A673 (cell line): ENCODE results near the gene STAB1. TPM values are rescaled to one million over a fixed set of nuclear protein-coding genes. Genes with fewer than 3 reads are reported as not detected.

Experiments
- BruUV-seq: library from RNA; stranded (reverse); fragments of 400-500 nt; replicated peaks from 2 replicates; lab custom pipeline; 2021; lab: Mats Ljungman, UMichigan
- CTCF ChIA-PET: fragments of 300-600 bp; sonication (Branson Sonifier 250); formaldehyde crosslinking; loops from one replicate; lab custom pipeline; 2022; ENCODE audit warnings: antibody characterized with exemption; lab: Charles Lee
- POLR2A ChIA-PET: fragments of 300-600 bp; sonication (Branson Sonifier 250); formaldehyde crosslinking; loops from one replicate; lab custom pipeline; 2022; ENCODE audit warnings: antibody characterized with exemption; ENCODE audit not compliant: low non-redundant PET; lab: Charles Lee
- DNase-seq: peaks from one replicate; pipeline ENCODE4 v3.0.0-alpha.2; 2015; ENCODE audit warnings: low spot score
- H3K27ac ChIP-seq: fragments of 200-600 bp; sonication (generic); 2 replicates; pipeline ENCODE4 v1.5.1; 2016; ENCODE audit warnings: mixed run types, low read depth, mild to moderate bottlenecking, mixed read lengths, antibody characterized with exemption, low read length; ENCODE audit not compliant: poor library complexity, severe bottlenecking
- H3K27me3 ChIP-seq: fragments of 200-600 bp; sonication (generic); replicated peaks from 2 replicates; pipeline ENCODE4 v1.6.1; 2017; ENCODE audit warnings: mixed run types, low read depth, mild to moderate bottlenecking, mixed read lengths, antibody characterized with exemption, low read length; ENCODE audit not compliant: insufficient read depth, poor library complexity
- H3K36me3 ChIP-seq: fragments of 200-600 bp; sonication (generic); 2 replicates; pipeline ENCODE4 v1.6.1; 2016; ENCODE audit warnings: mixed run types, mild to moderate bottlenecking, mixed read lengths, antibody characterized with exemption, low read length; ENCODE audit not compliant: insufficient read depth, poor library complexity, severe bottlenecking
- H3K4me1 ChIP-seq: fragments of 200-600 bp; sonication (generic); 2 replicates; pipeline ENCODE4 v1.6.1; 2017; ENCODE audit warnings: mixed run types, mild to moderate bottlenecking, mixed read lengths, antibody characterized with exemption, low read length; ENCODE audit not compliant: insufficient read depth, poor library complexity, severe bottlenecking
- H3K4me3 ChIP-seq: fragments of 200-600 bp; sonication (generic); 2 replicates; pipeline ENCODE4 v1.5.1; 2016; ENCODE audit warnings: low read depth, mixed run types, mild to moderate bottlenecking, mixed read lengths, low read length; ENCODE audit not compliant: poor library complexity, severe bottlenecking
- H3K9me3 ChIP-seq: fragments of 200-600 bp; sonication (generic); 2 replicates; pipeline ENCODE4 v1.6.1; 2016; ENCODE audit warnings: mixed run types, low read depth, mild to moderate bottlenecking, mixed read lengths, antibody characterized with exemption, low read length; ENCODE audit not compliant: poor library complexity, severe bottlenecking
- EZH2 ChIP-seq: fragments of 200-600 bp; sonication (generic); IDR thresholded peaks from 2 replicates; pipeline ENCODE4 v1.6.1; 2017; ENCODE audit warnings: borderline replicate concordance, low read depth, mild to moderate bottlenecking, mixed read lengths, antibody characterized with exemption, low read length; ENCODE audit not compliant: poor library complexity, severe bottlenecking
- intact Hi-C: fragments of 100-400 bp; cut with micrococcal nuclease; formaldehyde crosslinking; loops from one replicate; pipeline ENCODE4 v1.10.0; 2022; ENCODE audit not compliant: unreplicated experiment
- total RNA-seq: library from RNA; stranded (reverse); gene quantifications from 2 replicates; pipeline ENCODE4 v1.2.3, GENCODE V29; 2021
- TF ChIP-seq, protein P1 (sequence below): fragments of 300-800, 200-600 bp; sonication (generic); conservative IDR thresholded peaks from 2 replicates; pipeline ENCODE4 v1.5.1; 2017; ENCODE audit warnings: low read depth, mild to moderate bottlenecking, antibody characterized with exemption, low read length, moderate library complexity, mixed read lengths

The STAB1 gene
- total RNA-seq, 1 experiment from 2014 or later = 0.41 TPM

DNA sequence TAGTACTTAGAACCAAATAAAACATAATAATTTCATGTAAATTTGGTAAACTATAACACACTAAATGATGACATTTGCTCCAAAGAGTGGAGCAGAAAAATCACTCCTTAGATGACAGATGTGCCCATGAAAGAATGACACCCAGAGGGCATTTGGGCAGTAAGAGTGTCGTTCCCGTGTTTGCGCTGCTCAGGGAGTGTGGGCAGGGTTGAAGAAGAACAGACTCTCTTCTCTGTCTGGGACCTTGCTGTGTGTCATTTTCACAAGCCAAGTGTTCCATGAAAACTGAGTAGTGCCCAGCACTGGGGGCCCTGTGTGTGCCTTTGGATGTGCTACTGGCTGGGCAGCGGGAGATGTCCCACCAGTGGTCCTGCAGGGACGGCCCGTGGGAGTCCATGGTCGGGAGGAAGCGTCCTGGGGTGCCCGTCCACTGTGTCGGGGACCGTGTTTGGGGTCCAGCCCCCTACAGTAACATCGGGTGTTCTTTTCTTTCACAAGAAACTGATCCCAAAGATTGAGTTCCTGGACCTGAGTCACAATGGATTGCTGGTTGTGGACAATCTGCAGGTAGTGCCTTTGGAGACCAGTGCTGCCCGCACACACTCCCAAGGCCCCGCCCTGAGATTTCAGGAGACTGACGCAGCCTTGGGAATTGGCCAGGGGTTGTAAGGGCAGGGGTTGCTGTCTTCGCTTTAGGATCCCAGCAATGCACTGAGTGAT lies 17.9 kb upstream of the STAB1 start:
- no peak for DNase-seq
- ChIA-PET POLR2A (no interaction called here), CTCF (no interaction called here)
- Histone ChIP-seq H3K27me3 (no peaks in the 10 kb centered on the region), H3K27ac (no peak overlapping the region), H3K36me3 (peaks cover 5% of the 10 kb centered on the region), H3K9me3 (no peaks in the 10 kb centered on the region), H3K4me1 (no peaks in the 10 kb centered on the region), H3K4me3 (no peak overlapping the region)
- TF ChIP-seq, protein P1, sequence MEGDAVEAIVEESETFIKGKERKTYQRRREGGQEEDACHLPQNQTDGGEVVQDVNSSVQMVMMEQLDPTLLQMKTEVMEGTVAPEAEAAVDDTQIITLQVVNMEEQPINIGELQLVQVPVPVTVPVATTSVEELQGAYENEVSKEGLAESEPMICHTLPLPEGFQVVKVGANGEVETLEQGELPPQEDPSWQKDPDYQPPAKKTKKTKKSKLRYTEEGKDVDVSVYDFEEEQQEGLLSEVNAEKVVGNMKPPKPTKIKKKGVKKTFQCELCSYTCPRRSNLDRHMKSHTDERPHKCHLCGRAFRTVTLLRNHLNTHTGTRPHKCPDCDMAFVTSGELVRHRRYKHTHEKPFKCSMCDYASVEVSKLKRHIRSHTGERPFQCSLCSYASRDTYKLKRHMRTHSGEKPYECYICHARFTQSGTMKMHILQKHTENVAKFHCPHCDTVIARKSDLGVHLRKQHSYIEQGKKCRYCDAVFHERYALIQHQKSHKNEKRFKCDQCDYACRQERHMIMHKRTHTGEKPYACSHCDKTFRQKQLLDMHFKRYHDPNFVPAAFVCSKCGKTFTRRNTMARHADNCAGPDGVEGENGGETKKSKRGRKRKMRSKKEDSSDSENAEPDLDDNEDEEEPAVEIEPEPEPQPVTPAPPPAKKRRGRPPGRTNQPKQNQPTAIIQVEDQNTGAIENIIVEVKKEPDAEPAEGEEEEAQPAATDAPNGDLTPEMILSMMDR = no peak
- no peak for TF ChIP-seq EZH2
- BruUV-seq = no TSS peak
- intact Hi-C loops = no loop called here

DNA sequence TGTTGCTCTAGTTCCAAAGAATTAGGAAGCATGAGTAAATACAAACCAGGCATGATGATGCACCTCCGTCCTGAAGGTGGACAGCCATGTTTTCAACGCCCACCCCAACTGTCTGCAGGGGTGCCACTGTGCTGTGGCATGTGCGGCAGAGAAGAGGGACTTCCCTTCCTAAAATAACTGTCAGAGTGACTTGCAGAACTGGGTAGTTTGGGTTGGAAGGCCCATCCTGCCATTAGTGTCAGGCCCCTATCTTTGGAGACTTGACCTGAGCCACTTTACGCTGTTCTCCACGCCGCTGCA lies 17.4 kb upstream of the STAB1 start:
- Histone ChIP-seq H3K27me3 (no peaks in the 10 kb centered on the region), H3K27ac (no peak overlapping the region), H3K9me3 (no peaks in the 10 kb centered on the region), H3K4me3 (no peak overlapping the region), H3K4me1 (no peaks in the 10 kb centered on the region), H3K36me3 (peaks cover 5% of the 10 kb centered on the region)
- DNase-seq = no peak
- ChIA-PET CTCF (no interaction called here), POLR2A (no interaction called here)
- intact Hi-C loops = no loop called here
- BruUV-seq = no TSS peak
- TF ChIP-seq, protein P1 = no peak
- TF ChIP-seq EZH2 = no peak

DNA sequence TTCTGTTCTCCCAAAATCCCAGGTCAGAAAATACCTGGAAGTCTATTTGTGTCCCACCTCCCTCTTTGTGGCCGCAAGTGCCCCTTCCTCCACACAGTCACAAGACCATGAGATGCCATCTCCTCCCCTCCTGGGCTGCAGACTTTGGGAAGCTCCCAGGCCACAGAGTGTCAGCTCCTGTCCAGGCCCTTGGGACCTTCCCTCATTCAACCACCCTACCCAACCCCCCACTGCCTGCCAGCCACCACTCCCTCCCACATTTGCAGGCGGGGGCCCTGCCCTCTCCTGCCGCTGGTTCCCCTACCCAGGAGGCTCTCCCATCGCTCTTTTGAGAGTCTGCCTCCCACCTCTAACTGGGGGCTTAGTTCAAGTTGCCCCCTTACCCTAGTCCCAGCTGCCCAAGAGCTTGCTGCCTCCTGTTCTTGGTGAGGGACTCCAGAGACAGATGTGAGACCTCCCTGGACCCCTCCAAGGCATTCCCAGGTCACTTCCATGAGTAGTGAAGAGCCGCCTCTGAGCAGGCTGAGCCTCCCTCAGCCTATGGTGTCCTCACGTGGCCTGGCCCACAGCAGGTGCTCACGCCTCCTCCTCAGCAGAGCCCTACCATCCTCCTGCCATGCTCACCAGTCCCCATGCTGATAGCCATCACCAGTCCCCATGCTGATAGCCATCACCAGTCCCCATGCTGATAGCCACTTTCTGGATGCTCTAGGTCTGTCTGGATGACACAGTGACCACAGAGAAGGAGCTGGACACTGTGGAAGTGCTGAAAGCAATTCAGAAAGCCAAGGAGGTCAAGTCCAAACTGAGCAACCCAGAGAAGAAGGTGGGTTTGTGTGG lies 15.9 kb upstream of the STAB1 start:
- Histone ChIP-seq H3K9me3 (no peaks in the 10 kb centered on the region), H3K36me3 (peaks cover 2% of the 10 kb centered on the region), H3K4me3 (no peak overlapping the region), H3K27ac (no peak overlapping the region), H3K4me1 (no peaks in the 10 kb centered on the region), H3K27me3 (no peaks in the 10 kb centered on the region)
- TF ChIP-seq, protein P1 = no peak
- TF ChIP-seq EZH2 = no peak
- DNase-seq = no peak
- no TSS peak for BruUV-seq
- CTCF ChIA-PET = no interaction called here
- intact Hi-C loops = no loop called here
- POLR2A ChIA-PET = no interaction called here
